ENCODE measurements around the gene ADAM20. TPM values are rescaled to one million over a fixed set of nuclear protein-coding genes. Genes with fewer than 3 reads are reported as not detected.
A peak's percentile ranks its signal among the peaks of the same experiment; 100 is the strongest.
"Not testable (repeated sequence)": the region's sequence is repeated elsewhere in the genome, so short reads cannot be mapped to it uniquely, and the experiment has no call there.

ADAM20 gene
- total RNA-seq, 2 experiments from 2014 or later = 0.13 to 0.28 TPM

DNA sequence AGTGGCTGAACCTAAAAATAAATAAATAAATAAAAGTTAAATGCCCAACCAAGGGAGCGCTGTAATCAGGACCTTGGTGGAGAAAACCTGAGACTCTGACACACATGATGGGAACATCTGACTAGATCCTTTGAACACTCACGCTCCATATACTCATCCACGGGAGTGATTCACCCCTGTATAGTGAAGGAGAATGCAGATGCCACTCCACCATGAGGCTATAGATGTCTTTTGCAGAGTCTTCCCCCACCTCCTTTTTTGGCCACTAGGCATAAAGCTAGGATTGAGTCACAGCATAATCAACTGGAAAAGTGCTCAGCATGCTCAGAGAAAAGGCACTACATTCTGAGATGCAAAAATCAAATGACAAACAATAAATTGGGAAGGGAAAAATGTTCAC lies 19.0 kb downstream of the ADAM20 start:
- peaks cover 16% of the 10 kb centered on the region for H3K9me3 Mint-ChIP-seq
- no peak overlapping the region for H3K27ac Mint-ChIP-seq
- POLR2A ChIA-PET = no interaction called here
- CTCF ChIA-PET = interaction anchor here (1.6 kb wide), 1 partner anchor 156 kb away, joined by 6 read pairs; the partner anchor contains the start of gene COX16
- DNase-seq = no peak
- peaks cover 28% of the 10 kb centered on the region for H3K4me1 Mint-ChIP-seq
- no peak overlapping the region for H3K4me3 Mint-ChIP-seq
- peaks cover 9% of the 10 kb centered on the region for H3K36me3 Mint-ChIP-seq (ENCODE audit: low read depth)
- H3K27me3 Mint-ChIP-seq = no peaks in the 10 kb centered on the region

DNA sequence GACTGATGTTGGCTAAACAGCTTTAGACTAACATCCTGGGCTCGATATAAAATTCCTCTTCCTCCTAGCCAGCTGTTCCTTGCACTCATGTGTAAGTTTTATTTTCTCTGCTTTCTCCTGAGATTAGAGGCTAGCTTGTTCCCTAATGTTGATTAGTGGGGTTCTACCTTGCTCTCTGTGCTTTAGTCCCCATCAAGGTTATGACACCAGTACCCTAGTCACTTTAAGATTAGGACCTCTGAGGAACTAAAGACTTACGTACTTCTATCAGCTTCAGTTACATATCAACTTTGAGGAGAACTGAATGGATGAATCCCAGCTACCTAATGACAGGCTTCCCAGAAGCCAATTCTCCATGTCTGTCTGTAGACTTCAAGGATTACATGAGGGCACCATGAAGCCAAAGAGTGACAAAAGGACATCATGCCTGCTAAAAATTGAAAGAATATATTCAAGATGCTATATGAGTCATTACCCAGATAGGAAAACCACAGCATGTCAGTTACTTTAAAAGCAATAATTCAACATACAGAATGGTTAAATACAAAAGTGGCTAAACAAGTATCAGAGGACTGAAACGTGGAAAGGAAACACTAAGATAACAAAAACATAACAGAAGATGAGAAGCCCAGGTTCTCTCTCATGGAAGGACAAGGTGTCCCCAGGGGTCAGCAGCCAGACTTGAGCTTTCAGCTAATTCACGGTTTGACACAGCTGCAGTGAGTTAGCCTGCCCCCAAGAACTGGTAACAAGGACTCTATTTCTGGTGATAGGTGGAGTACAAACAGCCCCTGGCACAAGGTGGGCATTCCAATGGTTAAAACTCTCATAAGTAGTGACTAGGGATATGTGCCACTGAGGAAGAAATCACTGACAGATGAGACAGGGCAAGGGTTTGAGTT lies 20.4 kb downstream of the ADAM20 start:
- POLR2A ChIA-PET = interaction anchor here (1.3 to 1.7 kb wide), 3 partner anchors 23 to 295 kb away, joined by 3 to 5 read pairs (median 4); partner anchors contain the start of genes MAP3K9 and TTC9
- Mint-ChIP-seq H3K4me3 (peak overlapping the region; percentile 6), H3K27me3 (no peaks in the 10 kb centered on the region), H3K4me1 (peaks cover 28% of the 10 kb centered on the region), H3K36me3 (ENCODE audit: low read depth) (peaks cover 4% of the 10 kb centered on the region), H3K9me3 (peaks cover 6% of the 10 kb centered on the region), H3K27ac (peak overlapping the region; percentile 76)
- CTCF ChIA-PET = interaction anchor here (0.7 to 1.6 kb wide), 2 partner anchors 154 to 295 kb away, joined by 3 to 6 read pairs; partner anchors contain the start of genes COX16 and MAP3K9
- peak; percentile 28 for DNase-seq

DNA sequence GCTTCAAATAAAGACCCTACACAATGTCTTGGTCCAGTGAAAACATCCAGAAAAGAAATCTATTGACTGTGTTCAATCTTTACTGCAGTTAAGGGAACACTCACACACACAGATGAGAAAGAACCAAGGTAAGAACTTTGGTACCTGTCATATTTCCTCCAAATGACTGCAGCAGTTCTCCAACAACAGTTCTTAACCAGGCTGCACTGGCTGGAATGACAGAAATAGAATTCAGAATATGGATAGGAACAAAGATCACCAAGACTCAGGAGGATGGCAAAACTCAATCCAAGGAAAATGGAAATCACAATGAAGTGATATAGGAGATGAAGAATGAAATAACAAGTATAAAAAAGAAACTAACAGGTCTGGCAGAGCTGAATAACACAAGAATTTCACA lies 36.6 kb downstream of the ADAM20 start:
- POLR2A ChIA-PET = no interaction called here
- Mint-ChIP-seq H3K9me3 (peaks cover 3% of the 10 kb centered on the region), H3K27me3 (no peaks in the 10 kb centered on the region), H3K4me3 (no peak overlapping the region), H3K27ac (no peak overlapping the region), H3K4me1 (no peaks in the 10 kb centered on the region), H3K36me3 (ENCODE audit: low read depth) (peaks cover 3% of the 10 kb centered on the region)
- no peak for DNase-seq
- CTCF ChIA-PET = no interaction called here

DNA sequence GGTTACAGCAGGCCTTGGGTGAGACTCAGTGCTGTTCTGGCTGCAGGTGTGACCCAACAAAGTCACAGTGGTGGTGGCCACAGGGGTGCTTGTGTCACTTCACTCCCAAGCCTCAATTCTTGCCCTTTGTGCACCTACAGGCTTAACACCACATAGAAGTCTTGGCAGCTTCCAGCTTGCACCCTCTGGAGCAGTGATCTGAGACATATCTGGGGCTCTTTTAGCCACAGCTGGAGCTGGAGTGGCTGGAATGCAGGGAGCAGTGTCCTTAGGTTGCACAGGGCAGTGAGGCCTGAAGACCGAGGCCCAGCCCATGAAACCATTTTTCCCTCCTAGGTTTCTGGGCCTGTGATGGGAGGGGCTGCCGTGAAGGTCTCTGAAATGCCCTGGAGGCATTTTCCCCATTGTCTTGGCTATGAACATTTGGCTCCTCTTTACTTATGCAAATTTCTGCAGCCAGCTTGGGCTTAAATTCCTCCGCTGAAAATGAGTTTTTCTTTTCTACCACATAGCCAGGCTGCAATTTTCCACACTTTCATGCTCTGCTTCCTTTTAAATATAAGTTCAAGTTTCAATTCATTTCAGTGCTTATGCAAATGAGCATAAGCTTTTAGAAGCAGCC lies 45.1 kb downstream of the ADAM20 start:
- Mint-ChIP-seq H3K27me3 (no peaks in the 10 kb centered on the region), H3K9me3 (peaks cover 43% of the 10 kb centered on the region), H3K27ac (no peak overlapping the region), H3K4me3 (no peak overlapping the region), H3K4me1 (no peaks in the 10 kb centered on the region), H3K36me3 (ENCODE audit: low read depth) (peaks cover 21% of the 10 kb centered on the region)
- POLR2A ChIA-PET = no interaction called here
- CTCF ChIA-PET = no interaction called here
- no peak for DNase-seq

DNA sequence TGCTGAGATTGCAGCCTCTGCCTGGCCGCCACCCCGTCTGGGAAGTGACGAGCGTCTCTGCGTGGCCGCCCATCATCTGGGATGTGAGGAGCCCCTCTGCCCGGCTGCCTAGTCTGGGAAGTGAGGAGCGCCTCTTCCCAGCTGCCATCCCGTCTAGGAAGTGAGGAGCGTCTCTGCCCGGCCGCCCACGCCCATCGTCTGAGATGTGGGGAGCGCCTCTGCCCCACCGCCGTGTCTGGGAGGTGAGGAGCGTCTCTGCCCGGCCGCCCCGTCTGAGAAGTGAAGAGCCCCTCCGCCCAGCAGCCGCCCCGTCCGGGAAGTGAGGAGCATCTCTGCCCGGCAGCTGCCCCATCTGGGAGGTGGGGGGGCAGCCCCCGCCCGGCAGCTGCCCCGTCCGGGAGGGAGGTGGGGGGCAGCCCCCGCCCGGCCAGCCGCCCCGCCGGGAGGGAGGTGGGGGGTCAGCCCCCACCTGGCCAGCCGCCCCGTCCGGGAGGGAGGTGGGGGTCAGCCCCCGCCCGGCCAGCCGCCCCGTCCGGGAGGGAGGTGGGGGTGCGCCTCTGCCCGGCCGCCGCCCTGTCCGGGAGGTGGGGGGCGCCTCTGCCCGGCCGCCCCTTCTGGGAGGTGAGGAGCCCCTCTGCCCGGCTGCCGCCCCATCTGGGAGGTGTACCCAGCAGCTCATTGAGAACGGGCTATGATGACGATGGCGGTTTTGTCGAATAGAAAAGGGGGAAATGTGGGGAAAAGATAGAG lies 57.3 kb downstream of the ADAM20 start:
- H3K9me3 Mint-ChIP-seq; H3K4me1 Mint-ChIP-seq; DNase-seq; H3K27ac Mint-ChIP-seq; H3K27me3 Mint-ChIP-seq; CTCF ChIA-PET; POLR2A ChIA-PET; H3K36me3 Mint-ChIP-seq (ENCODE audit: low read depth); H3K4me3 Mint-ChIP-seq: not testable (repeated sequence)

DNA sequence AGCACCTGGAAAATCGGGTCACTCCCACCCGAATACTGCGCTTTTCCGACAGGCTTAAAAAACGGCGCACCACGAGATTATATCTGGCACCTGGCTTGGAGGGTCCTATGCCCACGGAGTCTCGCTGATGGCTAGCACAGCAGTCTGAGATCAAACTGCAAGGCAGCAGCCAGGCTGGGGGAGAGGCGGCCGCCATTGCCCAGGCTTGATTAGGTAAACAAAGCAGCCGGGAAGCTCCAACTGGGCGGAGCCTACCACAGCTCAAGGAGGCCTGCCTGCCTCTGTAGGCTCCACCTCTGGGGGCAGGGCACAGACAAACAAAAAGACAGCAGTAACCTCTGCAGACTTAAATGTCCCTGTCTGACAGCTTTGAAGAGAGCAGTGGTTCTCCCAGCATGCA lies 59.3 kb downstream of the ADAM20 start:
- peaks cover 18% of the 10 kb centered on the region for H3K4me1 Mint-ChIP-seq
- H3K36me3 Mint-ChIP-seq (ENCODE audit: low read depth); POLR2A ChIA-PET; DNase-seq; CTCF ChIA-PET; H3K27me3 Mint-ChIP-seq; H3K27ac Mint-ChIP-seq; H3K9me3 Mint-ChIP-seq; H3K4me3 Mint-ChIP-seq: not testable (repeated sequence)

DNA sequence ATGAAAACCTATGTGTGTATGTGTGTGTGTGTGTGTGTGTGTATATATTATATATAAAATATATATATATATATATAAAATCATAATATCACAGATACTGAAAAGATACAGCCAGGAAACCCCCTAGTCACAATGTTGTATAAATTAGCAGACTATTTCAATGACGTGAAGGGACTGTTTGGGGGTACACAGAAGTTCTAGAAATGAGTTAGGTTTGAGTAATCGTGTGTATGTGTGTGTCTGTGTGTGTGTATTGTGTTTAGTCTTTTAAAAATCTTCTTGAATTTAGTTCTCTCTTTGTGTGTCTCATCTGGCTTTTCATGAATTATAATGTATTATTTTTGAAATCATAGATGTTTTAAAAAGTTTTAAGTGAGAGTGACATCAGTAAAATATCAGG lies 61.0 kb downstream of the ADAM20 start:
- Mint-ChIP-seq H3K27me3 (no peaks in the 10 kb centered on the region), H3K4me3 (no peak overlapping the region), H3K27ac (no peak overlapping the region), H3K4me1 (peaks cover 18% of the 10 kb centered on the region), H3K9me3 (peaks cover 8% of the 10 kb centered on the region), H3K36me3 (ENCODE audit: low read depth) (peaks cover 8% of the 10 kb centered on the region)
- no peak for DNase-seq
- POLR2A ChIA-PET = no interaction called here
- CTCF ChIA-PET = no interaction called here

Other genes with a start within 250 kb of the ADAM20 start
- gene COX16, start 175.3 kb downstream of the ADAM20 start, total RNA-seq = 10 to 100 TPM; 36.8 to 44.3 TPM
- gene SYNJ2BP, start 117.9 kb downstream of the ADAM20 start, total RNA-seq = 1 to 10 TPM; 6.3 to 6.5 TPM
- gene ADAM21, start 82.8 kb downstream of the ADAM20 start, total RNA-seq = not detected
- 10 to 100 TPM; 45.5 to 47.9 TPM for gene MED6, start 65.7 kb upstream of the ADAM20 start, total RNA-seq
- gene TTC9, start 106.9 kb upstream of the ADAM20 start, total RNA-seq = 10 to 100 TPM; 14.1 to 14.7 TPM

All from activated CD4-positive, alpha-beta memory T cell treated with anti-CD3 and anti-CD28 coated beads, Interleukin-2, amount 10 ng/mL, durations not matched to agents 7 days and 5 days (primary cell).